ENCODE measurements around the gene SPNS1.

DNA sequence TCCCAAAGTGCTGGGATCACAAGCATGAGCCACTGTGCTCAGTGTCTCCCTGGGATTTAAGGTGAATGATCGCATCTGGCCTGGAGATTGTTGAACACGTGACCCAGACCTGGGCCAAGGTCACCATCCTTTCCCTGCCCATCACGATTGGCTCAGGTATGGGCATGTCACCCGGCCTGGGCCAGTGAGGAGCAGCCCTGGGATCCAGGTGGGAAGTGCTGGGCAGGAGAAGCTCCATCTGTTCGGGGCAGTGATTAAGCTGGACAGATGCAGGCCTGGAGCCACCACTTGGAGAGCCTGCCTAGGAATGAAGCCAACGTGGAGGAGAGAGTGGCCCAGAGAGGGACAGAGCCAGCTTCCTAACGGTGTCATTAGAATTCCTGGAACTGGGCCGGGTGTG is 17.1 kb downstream of the SPNS1 start:
- TF ChIP-seq FOXK2 (IDR thresholded peaks at IDR 0.05) (no peak), SP1 (IDR thresholded peaks at IDR 0.05) (no peak), FOXA1 (IDR thresholded peaks at IDR 0.05) (no peak), PKNOX1 (IDR thresholded peaks at IDR 0.05) (no peak), ZNF384 (IDR thresholded peaks at IDR 0.05) (no peak), NFRKB (IDR thresholded peaks at IDR 0.05) (no peak), ARNT (IDR thresholded peaks at IDR 0.05) (no peak), BHLHE40 (IDR thresholded peaks at IDR 0.05; ENCODE audit: borderline replicate concordance) (no peak), LEF1 (IDR thresholded peaks at IDR 0.05; ENCODE audit: borderline replicate concordance) (no peak), FOXM1 (IDR thresholded peaks at IDR 0.05; ENCODE audit: borderline replicate concordance) (no peak)

All from HEK293T (cell line).